ENCODE results near the gene NFATC4.

Gene NFATC4

GRCh38 chr14:24401810-24402702, 34.1 kb downstream of the NFATC4 start:
- no peak for DNase-seq (ENCODE audit: extremely low spot score)
- CTCF ChIA-PET = interaction anchor here (1.0 to 2.3 kb wide), 3 partner anchors 9 to 68 kb away, joined by 3 to 9 read pairs (median 3); partner anchors contain the start of gene ADCY4
- POLR2A ChIA-PET = interaction anchor here (0.5 kb wide), 1 partner anchor 68 kb away, joined by 5 read pairs; no protein-coding TSS in a partner anchor
- no peak for TF ChIP-seq CTCF (IDR thresholded peaks at IDR 0.05; ENCODE audit: control extremely low read depth, extremely low read depth, low read depth, missing control alignments)

- TF ChIP-seq CTCF (IDR thresholded peaks at IDR 0.05; ENCODE audit: control extremely low read depth, extremely low read depth, low read depth, missing control alignments) = no peak
- DNase-seq (ENCODE audit: extremely low spot score) = no peak
- ChIA-PET CTCF (interaction anchor here (1.0 to 2.3 kb wide), 4 partner anchors 7 to 69 kb away, joined by 3 to 9 read pairs (median 4); partner anchors contain the start of gene ADCY4), POLR2A (no interaction called here)
These were observed 35.5 kb downstream of the NFATC4 start for GRCh38 chr14:24403294-24403998.

GRCh38 chr14:24404814-24405213, 36.8 kb downstream of the NFATC4 start:
- TF ChIP-seq CTCF (IDR thresholded peaks at IDR 0.05; ENCODE audit: control extremely low read depth, extremely low read depth, low read depth, missing control alignments) = no peak
- DNase-seq (ENCODE audit: extremely low spot score) = no peak
- ChIA-PET POLR2A (no interaction called here), CTCF (interaction anchor here (0.8 to 1.4 kb wide), 4 partner anchors 8 to 71 kb away, joined by 3 to 7 read pairs (median 4); no protein-coding TSS in a partner anchor)

- POLR2A ChIA-PET = no interaction called here
- DNase-seq (ENCODE audit: extremely low spot score) = no peak
- TF ChIP-seq CTCF (IDR thresholded peaks at IDR 0.05; ENCODE audit: control extremely low read depth, extremely low read depth, low read depth, missing control alignments) = no peak
- CTCF ChIA-PET = interaction anchor here (1.3 to 3.4 kb wide), 5 partner anchors 12 to 73 kb away, joined by 3 to 16 read pairs (median 3); no protein-coding TSS in a partner anchor
These were observed 38.4 kb downstream of the NFATC4 start for GRCh38 chr14:24406416-24406815.

- TF ChIP-seq CTCF (IDR thresholded peaks at IDR 0.05; ENCODE audit: control extremely low read depth, extremely low read depth, low read depth, missing control alignments) = no peak
- ChIA-PET POLR2A (no interaction called here), CTCF (interaction anchor here (0.8 to 3.4 kb wide), 4 partner anchors 10 to 24 kb away, joined by 3 to 16 read pairs (median 3); no protein-coding TSS in a partner anchor)
- no peak for DNase-seq (ENCODE audit: extremely low spot score)
These were observed 39.8 kb downstream of the NFATC4 start for GRCh38 chr14:24407608-24408325.
